Stimulated activated CD8-positive, alpha-beta memory T cell treated with anti-CD3 and anti-CD28 coated beads, Interleukin-15, amount 100 ng/mL, for 4 hours (primary cell): Measurements from ENCODE around the gene ZBTB20.

Source experiments
- DNase-seq, 2 donors: peaks; one replicate each; pipeline ENCODE4 v3.0.0-alpha.2; 2020; ENCODE audit warnings: low read depth in 2 of 2

ZBTB20 gene

GRCh38 chr3:114333180-114333922 is 813.7 kb downstream of the ZBTB20 start:
- no peak for DNase-seq

GRCh38 chr3:114332342-114333179 is 814.5 kb downstream of the ZBTB20 start:
- DNase-seq, result no peak

- DNase-seq, result no peak
Observed at GRCh38 chr3:114331710-114332109, 815.4 kb downstream of the ZBTB20 start.

GRCh38 chr3:114331007-114331406 is 816.1 kb downstream of the ZBTB20 start:
- no peak for DNase-seq

GRCh38 chr3:114329823-114330222 is 817.3 kb downstream of the ZBTB20 start:
- no peak for DNase-seq

GRCh38 chr3:114328345-114328744 is 818.7 kb downstream of the ZBTB20 start:
- no peak for DNase-seq

- no peak for DNase-seq
Observed at GRCh38 chr3:114327665-114328064, 819.4 kb downstream of the ZBTB20 start.

GRCh38 chr3:114323546-114324254 is 823.4 kb downstream of the ZBTB20 start:
- DNase-seq, result no peak

GRCh38 chr3:114320246-114320645 is 826.8 kb downstream of the ZBTB20 start:
- no peak for DNase-seq

- no peak for DNase-seq
Observed at GRCh38 chr3:114319453-114319852, 827.6 kb downstream of the ZBTB20 start.

GRCh38 chr3:114318295-114318694 is 828.8 kb downstream of the ZBTB20 start:
- DNase-seq, result no peak

GRCh38 chr3:114314282-114314681 is 832.8 kb downstream of the ZBTB20 start:
- no peak for DNase-seq

GRCh38 chr3:114313426-114313825 is 833.7 kb downstream of the ZBTB20 start:
- no peak for DNase-seq

- no peak for DNase-seq
Observed at GRCh38 chr3:114310695-114311094, 836.4 kb downstream of the ZBTB20 start.

- peak in 1 of 2 donors; percentile 53 for DNase-seq
Observed at GRCh38 chr3:114308830-114309229, 838.3 kb downstream of the ZBTB20 start.

- DNase-seq, result no peak
Observed at GRCh38 chr3:114308377-114308776, 838.7 kb downstream of the ZBTB20 start.

GRCh38 chr3:114307832-114308231 is 839.3 kb downstream of the ZBTB20 start:
- no peak for DNase-seq

- DNase-seq, result no peak
Observed at GRCh38 chr3:114307222-114307830, 839.8 kb downstream of the ZBTB20 start.

GRCh38 chr3:114299941-114300624 is 847.0 kb downstream of the ZBTB20 start:
- no peak for DNase-seq

- no peak for DNase-seq
Observed at GRCh38 chr3:114299421-114299820, 847.7 kb downstream of the ZBTB20 start.

GRCh38 chr3:114295946-114296345 is 851.1 kb downstream of the ZBTB20 start:
- no peak for DNase-seq
